Rectal smooth muscle tissue (tissue), 1 donor: ENCODE measurements around the gene DENND5A.
A peak's percentile ranks its signal among the peaks of the same experiment; 100 is the strongest.
"Not testable (repeated sequence)": the region's sequence is repeated elsewhere in the genome, so short reads cannot be mapped to it uniquely, and the experiment has no call there.

ENCODE experiments used
- H3K27ac ChIP-seq: one replicate; pipeline ENCODE4 v1.7.0; 2013; ENCODE audit warnings: low read depth, low read length, inconsistent platforms
- H3K27me3 ChIP-seq: one replicate; pipeline ENCODE4 v1.7.0; 2013; ENCODE audit warnings: low read length; ENCODE audit not compliant: control insufficient read depth, insufficient read depth
- H3K36me3 ChIP-seq: one replicate; pipeline ENCODE4 v1.7.0; 2013; ENCODE audit warnings: low read length; ENCODE audit not compliant: control insufficient read depth, insufficient read depth
- H3K4me1 ChIP-seq: one replicate; pipeline ENCODE4 v1.7.0; 2013; ENCODE audit warnings: low read length; ENCODE audit not compliant: control insufficient read depth, insufficient read depth
- H3K4me3 ChIP-seq: one replicate; pipeline ENCODE4 v1.7.0; 2013; ENCODE audit warnings: low read length
- H3K9ac ChIP-seq: one replicate; pipeline ENCODE4 v1.7.0; 2013; ENCODE audit warnings: low read length

Gene DENND5A

DNA sequence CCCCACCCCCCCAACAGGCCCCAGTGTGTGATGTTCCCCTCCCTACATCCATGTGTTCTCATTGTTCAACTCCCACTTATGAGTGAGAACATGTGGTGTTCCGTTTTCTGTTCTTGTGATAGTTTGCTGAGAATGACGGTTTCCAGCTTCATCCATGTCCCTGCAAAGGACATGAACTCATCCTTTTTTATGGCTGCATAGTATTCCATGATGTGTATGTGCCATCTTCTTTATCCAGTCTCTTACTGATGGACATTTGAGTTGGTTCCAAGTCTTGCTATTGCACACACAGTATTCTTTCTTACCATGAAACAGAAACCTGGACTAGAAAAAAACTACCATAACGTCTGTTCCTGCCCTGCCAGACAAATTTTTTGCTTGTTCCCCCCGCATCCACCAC is 6.9 kb downstream of the DENND5A start:
- not testable (repeated sequence) for H3K9ac ChIP-seq, H3K27ac ChIP-seq, H3K4me3 ChIP-seq, H3K36me3 ChIP-seq, H3K27me3 ChIP-seq, H3K4me1 ChIP-seq

DNA sequence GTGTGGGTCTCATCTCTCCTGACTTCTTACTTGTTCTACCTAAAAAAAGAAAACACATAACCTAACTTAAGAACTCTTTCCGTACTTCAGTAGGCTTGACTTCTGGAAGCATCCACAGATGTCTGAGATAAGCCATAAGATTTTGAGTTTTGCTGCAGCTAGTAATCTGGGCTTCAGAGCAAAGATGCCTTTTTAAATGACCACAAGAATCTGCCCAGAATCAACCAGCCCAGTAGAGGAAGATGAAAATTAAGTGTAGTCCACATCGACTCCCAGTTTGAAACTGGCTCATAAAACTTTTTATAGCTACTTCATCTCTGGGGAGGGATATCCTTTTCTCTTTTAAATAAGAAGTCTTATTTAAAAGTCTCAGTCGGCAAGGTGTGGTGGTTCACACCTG is 10.7 kb downstream of the DENND5A start:
- Histone ChIP-seq H3K4me3 (no peak overlapping the region), H3K4me1 (no peaks in the 10 kb centered on the region), H3K27ac (no peak overlapping the region), H3K9ac (no peak overlapping the region), H3K36me3 (no peaks in the 10 kb centered on the region), H3K27me3 (no peaks in the 10 kb centered on the region)

DNA sequence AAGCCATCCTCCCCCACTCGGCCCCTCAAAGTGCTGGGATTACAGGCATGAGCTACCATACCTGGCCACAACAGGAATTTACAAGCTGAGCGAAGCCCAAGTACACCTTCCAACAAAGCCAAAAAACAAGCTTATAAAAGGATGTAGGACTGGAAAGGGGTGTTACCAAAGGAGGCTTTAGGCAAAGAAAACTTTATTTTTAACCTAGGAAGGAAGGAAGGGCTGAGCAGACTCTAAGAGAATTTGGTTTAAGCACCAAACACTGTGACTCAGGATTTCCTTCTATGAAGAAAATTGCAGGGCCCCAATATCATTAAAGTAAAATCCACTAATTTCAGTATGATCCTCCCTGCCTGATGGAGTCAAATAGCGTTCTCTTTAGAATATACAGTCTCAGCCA is 12.1 kb downstream of the DENND5A start:
- no peak overlapping the region for H3K9ac ChIP-seq
- H3K4me1 ChIP-seq, result no peaks in the 10 kb centered on the region
- no peaks in the 10 kb centered on the region for H3K27me3 ChIP-seq
- no peak overlapping the region for H3K27ac ChIP-seq
- no peak overlapping the region for H3K4me3 ChIP-seq
- H3K36me3 ChIP-seq, result no peaks in the 10 kb centered on the region

GRCh38 chr11:9251311-9251710 is 13.8 kb downstream of the DENND5A start:
- Histone ChIP-seq H3K27me3 (no peaks in the 10 kb centered on the region), H3K36me3 (no peaks in the 10 kb centered on the region), H3K9ac (no peak overlapping the region), H3K4me3 (no peak overlapping the region), H3K27ac (no peak overlapping the region), H3K4me1 (no peaks in the 10 kb centered on the region)

- Histone ChIP-seq H3K4me1 (no peaks in the 10 kb centered on the region), H3K27me3 (no peaks in the 10 kb centered on the region), H3K36me3 (no peaks in the 10 kb centered on the region), H3K9ac (no peak overlapping the region), H3K4me3 (no peak overlapping the region), H3K27ac (no peak overlapping the region)
Measured at GRCh38 chr11:9250139-9250582, 15.0 kb downstream of the DENND5A start.

- Histone ChIP-seq H3K27ac (no peak overlapping the region), H3K4me1 (no peaks in the 10 kb centered on the region), H3K9ac (no peak overlapping the region), H3K4me3 (no peak overlapping the region), H3K36me3 (no peaks in the 10 kb centered on the region), H3K27me3 (no peaks in the 10 kb centered on the region)
Measured at GRCh38 chr11:9249252-9249651, 15.9 kb downstream of the DENND5A start.

GRCh38 chr11:9247863-9248262 is 17.3 kb downstream of the DENND5A start:
- Histone ChIP-seq H3K36me3 (no peaks in the 10 kb centered on the region), H3K27ac (no peak overlapping the region), H3K27me3 (no peaks in the 10 kb centered on the region), H3K4me3 (no peak overlapping the region), H3K4me1 (no peaks in the 10 kb centered on the region), H3K9ac (no peak overlapping the region)

DNA sequence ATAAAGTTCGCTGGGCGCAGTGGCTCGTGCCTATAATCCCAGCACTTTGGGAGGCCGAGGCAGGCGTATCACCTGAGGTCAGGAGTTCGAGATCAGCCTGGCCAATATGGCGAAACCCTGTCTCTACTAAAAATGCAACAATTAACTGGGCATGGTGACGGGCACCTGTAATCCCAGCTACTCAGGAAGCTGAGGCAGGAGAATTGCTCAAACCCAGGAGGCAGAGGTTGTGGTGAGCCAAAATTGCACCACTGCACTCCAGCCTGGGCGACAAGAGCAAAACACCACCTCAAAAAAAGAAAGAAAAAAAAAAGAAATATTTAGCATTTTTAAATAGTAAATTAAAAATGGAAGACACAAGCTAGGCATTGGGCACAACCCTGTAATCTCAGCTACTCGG is 28.9 kb downstream of the DENND5A start:
- H3K4me1 ChIP-seq, H3K27ac ChIP-seq, H3K9ac ChIP-seq: not testable (repeated sequence)

DNA sequence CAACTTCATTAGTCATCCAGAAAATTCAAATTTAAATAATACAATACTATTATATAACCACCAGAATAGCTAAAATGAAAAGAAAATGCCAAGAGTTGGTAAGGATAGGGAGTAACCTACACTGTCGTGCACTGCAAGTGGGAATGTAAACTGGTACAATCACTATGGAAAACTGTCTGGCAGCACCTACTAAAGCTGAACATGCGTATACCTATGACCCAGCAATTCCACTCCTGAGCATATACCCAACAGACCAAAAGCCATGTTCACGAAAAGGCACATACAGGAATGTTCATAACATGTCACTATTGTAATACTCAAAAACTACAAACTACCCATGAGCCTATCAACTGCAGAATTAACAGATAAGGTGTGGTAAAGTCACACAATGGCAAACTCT is 32.7 kb downstream of the DENND5A start:
- H3K27ac ChIP-seq, result no peak overlapping the region
- no peaks in the 10 kb centered on the region for H3K27me3 ChIP-seq
- no peak overlapping the region for H3K4me3 ChIP-seq
- peaks cover 2% of the 10 kb centered on the region for H3K4me1 ChIP-seq
- H3K9ac ChIP-seq, result no peak overlapping the region
- no peaks in the 10 kb centered on the region for H3K36me3 ChIP-seq

More for the DNA sequence above, 28.9 kb downstream of the DENND5A start:
- H3K27me3 ChIP-seq, H3K4me3 ChIP-seq, H3K36me3 ChIP-seq: not testable (repeated sequence)

DNA sequence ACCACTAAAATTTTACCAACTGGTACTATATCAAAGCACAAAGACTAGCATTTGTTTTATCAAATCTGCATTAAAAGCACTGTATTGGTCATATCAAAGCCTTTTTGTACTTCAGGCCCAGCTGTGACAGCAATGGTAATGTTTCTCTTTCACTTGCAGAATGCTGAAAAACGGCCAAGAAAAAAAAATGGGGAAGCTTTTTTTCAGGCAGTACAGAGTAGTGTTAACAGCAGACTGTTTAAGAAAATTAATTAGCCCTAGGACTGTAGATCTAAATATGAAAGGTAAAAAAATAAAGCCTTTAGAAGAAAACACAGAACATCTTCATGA is 33.3 kb downstream of the DENND5A start:
- H3K27me3 ChIP-seq, result no peaks in the 10 kb centered on the region
- H3K36me3 ChIP-seq, result no peaks in the 10 kb centered on the region
- H3K4me1 ChIP-seq, result peaks cover 2% of the 10 kb centered on the region
- no peak overlapping the region for H3K4me3 ChIP-seq
- H3K9ac ChIP-seq, result no peak overlapping the region
- peak overlapping the region; percentile 45 for H3K27ac ChIP-seq

- Histone ChIP-seq H3K9ac (no peak overlapping the region), H3K4me3 (no peak overlapping the region), H3K36me3 (no peaks in the 10 kb centered on the region), H3K27me3 (no peaks in the 10 kb centered on the region), H3K4me1 (peaks cover 2% of the 10 kb centered on the region), H3K27ac (no peak overlapping the region)
Measured at GRCh38 chr11:9230296-9230695, 34.9 kb downstream of the DENND5A start.

GRCh38 chr11:9228091-9228490 is 37.1 kb downstream of the DENND5A start:
- Histone ChIP-seq H3K27me3 (no peaks in the 10 kb centered on the region), H3K4me1 (peaks cover 2% of the 10 kb centered on the region), H3K36me3 (no peaks in the 10 kb centered on the region), H3K9ac (no peak overlapping the region), H3K27ac (no peak overlapping the region), H3K4me3 (no peak overlapping the region)

DNA sequence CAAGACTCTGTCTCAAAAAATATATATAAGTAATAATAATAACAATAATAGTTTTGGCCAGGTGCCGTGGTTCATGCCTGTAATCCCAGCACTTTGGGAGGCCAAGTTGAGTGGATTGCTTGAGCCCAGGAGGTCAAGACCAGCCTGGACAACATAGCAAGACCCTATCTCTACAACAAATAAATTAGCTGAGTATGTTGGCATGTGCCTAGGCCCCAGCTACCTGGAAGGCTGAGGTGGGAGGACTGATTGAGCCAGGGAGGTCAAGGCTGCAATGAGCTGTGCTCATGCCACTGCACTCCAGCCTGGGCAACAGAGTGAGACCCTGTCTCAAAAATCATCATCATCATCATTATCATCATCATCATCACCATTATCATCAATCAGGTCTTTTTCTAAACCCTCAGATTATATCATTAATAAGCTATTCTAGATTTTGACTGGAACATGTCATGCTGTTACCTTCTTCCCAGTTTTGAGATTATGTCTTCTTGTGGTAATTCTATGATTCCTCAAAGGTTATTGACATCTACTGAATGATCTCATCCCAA is 39.3 kb downstream of the DENND5A start:
- no peak overlapping the region for H3K4me3 ChIP-seq
- no peaks in the 10 kb centered on the region for H3K36me3 ChIP-seq
- no peak overlapping the region for H3K27ac ChIP-seq
- H3K9ac ChIP-seq, result no peak overlapping the region
- H3K27me3 ChIP-seq, result no peaks in the 10 kb centered on the region
- H3K4me1 ChIP-seq, result no peaks in the 10 kb centered on the region
